Naive thymus-derived CD8-positive, alpha-beta T cell (primary cell): ENCODE measurements around the gene SWAP70. TPM values are rescaled to one million over a fixed set of nuclear protein-coding genes. Genes with fewer than 3 reads are reported as not detected.

Experiments used
- ATAC-seq, 2 donors: fragments of 150-1000 bp; cut with Tn5 transposase in 1 of 2; sonication (Bioruptor Pico), chemical (Tn5 transposase) in 1 of 2; 1 replicate in 1 of 2; 2 replicates in 1 of 2; pipeline ENCODE4 v1.10.0; 2021; ENCODE audit warnings: mild to moderate bottlenecking in 2 of 2, moderate library complexity in 2 of 2
- POLR2A ChIA-PET: fragments of 350-600 bp; sonication (Branson Sonifier 250); formaldehyde crosslinking; loops from one replicate; lab custom pipeline; 2021; ENCODE audit warnings: antibody characterized with exemption; lab: Charles Lee
- DNase-seq, 10 donors: peaks; one replicate each; pipeline versions ENCODE4 v3.0.0 to v3.0.0-alpha.2; 2020 to 2022
- H3K27ac Mint-ChIP-seq, 10 donors: one replicate each; pipeline ENCODE4 v1.8.0; 2020 to 2022; ENCODE audit warnings: mild to moderate bottlenecking in 10 of 10, mixed read lengths in 10 of 10, moderate library complexity in 4 of 10, inconsistent platforms in 1 of 10
- H3K27me3 Mint-ChIP-seq, 5 donors: one replicate each; pipeline ENCODE4 v1.8.0; 2021 to 2022; ENCODE audit warnings: mixed read lengths in 5 of 5
- H3K36me3 Mint-ChIP-seq, 3 donors: one replicate each; pipeline ENCODE4 v1.8.0; 2020 to 2022; ENCODE audit warnings: mixed read lengths in 3 of 3, mild to moderate bottlenecking in 2 of 3, inconsistent platforms in 1 of 3
- H3K4me1 Mint-ChIP-seq, 4 donors: one replicate each; pipeline ENCODE4 v1.8.0; 2021 to 2022; ENCODE audit warnings: mixed read lengths in 4 of 4
- H3K4me3 Mint-ChIP-seq, 10 donors: one replicate each; pipeline ENCODE4 v1.8.0; 2020 to 2022; ENCODE audit warnings: mild to moderate bottlenecking in 10 of 10, mixed read lengths in 10 of 10, moderate library complexity in 6 of 10, inconsistent platforms in 1 of 10
- H3K9me3 Mint-ChIP-seq, 9 donors: one replicate each; pipeline ENCODE4 v1.8.0; 2020 to 2022; ENCODE audit warnings: mixed read lengths in 9 of 9, mild to moderate bottlenecking in 3 of 9, inconsistent platforms in 1 of 9, moderate library complexity in 1 of 9
- polyA plus RNA-seq, 3 donors: library from polyadenylated mRNA; unstranded; fragments of 300-500 nt; fragmentation: Illumina TruSeq; gene quantifications; one replicate each; pipeline ENCODE4 v1.2.3, GENCODE V29; 2021
- total RNA-seq, 8 experiments: library from RNA in 2 of 8; stranded (reverse) in 2 of 8; gene quantifications; one replicate each; pipeline ENCODE4 v1.2.3 and lab custom pipeline; 2021 to 2026

Gene SWAP70
- total and polyA plus RNA-seq, 5 experiments from 2014 or later = 2.7 to 13.7 (median 4.9) TPM

DNA sequence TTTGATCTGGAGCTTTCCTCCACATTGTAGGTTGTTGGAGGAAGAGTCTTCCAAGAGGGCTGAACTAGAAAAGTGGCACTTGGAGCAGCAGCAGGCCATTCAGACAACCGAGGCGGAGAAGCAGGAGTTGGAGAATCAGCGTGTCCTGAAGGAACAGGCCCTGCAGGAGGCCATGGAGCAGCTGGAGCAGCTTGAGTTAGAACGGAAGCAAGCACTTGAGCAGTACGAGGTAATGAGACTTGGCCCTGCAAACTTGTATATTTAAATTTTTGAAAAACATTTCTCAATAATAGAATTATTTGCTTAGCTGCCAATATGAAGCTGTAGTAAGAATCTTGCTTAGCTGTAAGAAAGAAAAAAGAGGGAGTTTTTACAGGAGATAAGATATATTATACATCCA, 84.0 kb downstream of the SWAP70 start:
- H3K27me3 Mint-ChIP-seq = no peaks in the 10 kb centered on the region
- H3K9me3 Mint-ChIP-seq = no peaks in the 10 kb centered on the region
- ATAC-seq (no peak), DNase-seq (no peak)
- POLR2A ChIA-PET = interaction anchor here (0.8 kb wide), 1 partner anchor 133 kb away, joined by 3 read pairs; no protein-coding TSS in a partner anchor
- peaks cover 0 to 2% (median 0%) of the 10 kb centered on the region in 3 donors for H3K36me3 Mint-ChIP-seq
- peaks cover 0 to 42% (median under 1%) of the 10 kb centered on the region in 4 donors for H3K4me1 Mint-ChIP-seq
- peak overlapping the region in 2 of 10 donors; percentile 9 to 23 for H3K27ac Mint-ChIP-seq
- H3K4me3 Mint-ChIP-seq = no peak overlapping the region

DNA sequence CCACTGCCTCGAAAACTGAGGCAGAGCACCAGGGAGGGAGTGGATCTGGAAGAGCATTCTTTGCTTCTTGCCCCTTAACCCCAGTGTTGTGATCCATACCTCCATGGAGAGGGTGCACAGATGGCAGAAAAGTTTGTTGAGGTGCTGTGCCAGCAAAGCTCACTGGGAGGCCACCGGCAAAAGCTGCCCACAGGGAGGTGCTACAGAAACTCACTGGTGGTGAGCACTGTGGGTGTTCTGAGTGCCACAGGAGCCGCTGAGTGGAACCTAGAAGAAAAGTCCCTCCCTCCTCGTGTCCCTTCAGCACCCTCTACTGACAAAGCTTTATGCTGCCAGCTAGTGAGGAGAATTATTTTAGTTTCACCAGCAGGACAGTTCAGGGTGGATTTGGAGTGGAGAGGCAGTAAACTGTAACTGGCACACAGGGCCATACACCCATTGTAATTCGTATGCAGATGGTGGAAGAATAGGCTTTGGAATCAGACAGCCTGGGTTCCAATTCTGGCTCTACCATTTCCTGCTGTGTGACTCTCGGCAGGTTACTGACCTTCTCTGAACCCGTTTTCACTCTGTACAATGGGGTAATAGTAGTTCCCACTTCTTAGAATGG, 84.6 kb downstream of the SWAP70 start:
- peaks cover 0 to 45% (median under 1%) of the 10 kb centered on the region in 4 donors for H3K4me1 Mint-ChIP-seq
- H3K27me3 Mint-ChIP-seq = no peaks in the 10 kb centered on the region
- POLR2A ChIA-PET = interaction anchor here (0.8 to 0.9 kb wide), 2 partner anchors 134 to 214 kb away, joined by 3 to 4 read pairs; no protein-coding TSS in a partner anchor
- H3K4me3 Mint-ChIP-seq = no peak overlapping the region
- H3K27ac Mint-ChIP-seq = peak overlapping the region in 2 of 10 donors; percentile 38 to 43
- peaks cover 0 to 2% (median 0%) of the 10 kb centered on the region in 3 donors for H3K36me3 Mint-ChIP-seq
- peak; percentile 97 to 99 for ATAC-seq
- H3K9me3 Mint-ChIP-seq = no peaks in the 10 kb centered on the region
- peak in 9 of 10 donors; percentile 37 to 76 (median 50) for DNase-seq

DNA sequence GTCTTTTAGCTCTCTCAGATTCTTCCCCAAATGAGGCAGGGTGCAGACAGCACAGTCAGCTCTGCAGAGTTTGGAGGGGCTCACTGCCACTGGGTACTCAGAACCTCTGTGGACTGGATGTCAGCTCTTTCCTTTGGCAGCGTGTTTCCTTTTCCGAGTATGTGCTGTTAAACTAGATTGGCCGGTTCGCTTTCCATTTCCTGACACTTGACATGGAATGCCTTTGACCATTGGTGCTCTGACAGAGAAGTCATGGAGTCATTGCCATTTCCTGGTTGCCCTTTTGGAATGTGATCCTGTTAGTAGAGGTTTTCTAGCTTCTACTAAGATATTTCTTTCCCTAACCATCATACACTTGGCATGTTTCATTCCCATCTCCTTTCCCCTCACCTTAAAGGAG, 86.7 kb downstream of the SWAP70 start:
- no peaks in the 10 kb centered on the region for H3K9me3 Mint-ChIP-seq
- peaks cover 0 to 48% (median under 1%) of the 10 kb centered on the region in 4 donors for H3K4me1 Mint-ChIP-seq
- no peak for DNase-seq
- H3K27ac Mint-ChIP-seq = no peak overlapping the region
- H3K4me3 Mint-ChIP-seq = no peak overlapping the region
- ATAC-seq = no peak
- H3K36me3 Mint-ChIP-seq = no peaks in the 10 kb centered on the region
- POLR2A ChIA-PET = interaction anchor here (0.6 kb wide), 1 partner anchor 38 kb away, joined by 8 read pairs; no protein-coding TSS in a partner anchor
- H3K27me3 Mint-ChIP-seq = no peaks in the 10 kb centered on the region

DNA sequence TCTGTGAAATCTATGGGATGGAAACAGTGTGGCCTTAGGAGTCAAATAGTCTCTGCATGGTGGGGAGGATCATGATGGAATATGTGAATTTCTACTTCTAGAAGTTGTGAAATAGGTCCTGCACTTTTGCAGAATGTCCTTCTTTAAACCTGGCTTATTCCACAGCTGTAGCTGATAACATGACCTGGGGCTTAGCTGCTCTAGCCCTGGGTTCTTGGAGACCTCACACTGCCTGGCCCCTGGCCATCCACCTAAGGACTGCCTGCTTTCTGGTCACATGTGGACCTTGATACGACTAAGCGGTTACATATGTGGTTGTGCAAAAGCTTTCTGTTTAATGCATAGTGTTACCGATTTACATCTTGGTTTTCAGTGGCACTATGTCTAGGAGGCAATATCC, 88.2 kb downstream of the SWAP70 start:
- no peak for DNase-seq
- H3K27me3 Mint-ChIP-seq = no peaks in the 10 kb centered on the region
- POLR2A ChIA-PET = interaction anchor here (0.6 kb wide), 1 partner anchor 132 kb away, joined by 5 read pairs; no protein-coding TSS in a partner anchor
- peaks cover 3 to 48% (median 11%) of the 10 kb centered on the region in 4 donors for H3K4me1 Mint-ChIP-seq
- H3K27ac Mint-ChIP-seq = no peak overlapping the region
- no peaks in the 10 kb centered on the region for H3K36me3 Mint-ChIP-seq
- H3K4me3 Mint-ChIP-seq = no peak overlapping the region
- H3K9me3 Mint-ChIP-seq = no peaks in the 10 kb centered on the region
- ATAC-seq = no peak

- Mint-ChIP-seq H3K27ac (peak overlapping the region in 2 of 10 donors; percentile 8 to 12), H3K36me3 (no peaks in the 10 kb centered on the region), H3K4me1 (peaks cover 6 to 48% (median 17%) of the 10 kb centered on the region in 4 donors), H3K9me3 (no peaks in the 10 kb centered on the region), H3K27me3 (no peaks in the 10 kb centered on the region), H3K4me3 (no peak overlapping the region)
- POLR2A ChIA-PET = no interaction called here
- DNase-seq (no peak), ATAC-seq (no peak)
Measured at GRCh38 chr11:9753021-9753420, 89.1 kb downstream of the SWAP70 start.

- Mint-ChIP-seq H3K27ac (peak overlapping the region in 1 of 10 donors; percentile 32), H3K4me3 (no peak overlapping the region), H3K4me1 (peaks cover 8 to 41% (median 19%) of the 10 kb centered on the region in 4 donors), H3K9me3 (no peaks in the 10 kb centered on the region), H3K27me3 (no peaks in the 10 kb centered on the region), H3K36me3 (no peaks in the 10 kb centered on the region)
- DNase-seq (no peak), ATAC-seq (no peak)
- POLR2A ChIA-PET = no interaction called here
Measured at GRCh38 chr11:9754010-9754471, 90.2 kb downstream of the SWAP70 start.

DNA sequence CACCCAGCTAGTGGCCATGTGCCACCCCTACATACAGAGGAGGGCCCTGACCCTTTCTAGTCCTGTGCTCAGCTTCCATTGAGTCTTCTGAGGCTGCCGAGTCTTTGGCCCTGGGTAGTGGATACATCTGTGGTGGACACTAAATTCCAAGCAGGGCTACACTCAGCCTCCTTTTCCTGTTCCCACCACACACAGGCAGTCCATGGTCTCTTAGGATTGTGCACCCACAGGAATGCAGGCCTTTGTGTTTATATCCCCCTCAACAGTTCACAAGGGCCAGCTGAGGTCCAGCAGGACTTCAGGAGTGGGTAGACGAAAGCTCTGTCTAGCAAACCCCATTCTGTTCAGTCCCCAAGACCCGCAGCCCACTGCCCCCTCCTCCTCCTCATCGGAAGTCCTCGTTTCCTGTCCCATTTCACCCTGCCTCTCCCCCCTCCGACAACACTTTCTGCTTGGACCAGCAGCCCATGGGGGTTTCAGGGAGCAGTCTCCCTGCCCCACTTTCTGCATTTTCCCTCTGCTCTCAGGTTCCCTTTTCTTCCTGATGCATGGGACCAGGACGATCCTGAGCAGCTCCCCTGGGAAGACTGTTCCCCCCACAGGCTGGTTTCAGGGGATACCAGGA, 91.8 kb downstream of the SWAP70 start:
- Mint-ChIP-seq H3K9me3 (no peaks in the 10 kb centered on the region), H3K27ac (peak overlapping the region in 3 of 10 donors; percentile 37 to 73 (median 52)), H3K4me1 (peaks cover 13 to 54% (median 29%) of the 10 kb centered on the region in 4 donors), H3K27me3 (no peaks in the 10 kb centered on the region), H3K4me3 (peak overlapping the region in 1 of 10 donors; percentile 11), H3K36me3 (no peaks in the 10 kb centered on the region)
- POLR2A ChIA-PET = interaction anchor here (0.6 kb wide), 1 partner anchor 187 kb away, joined by 4 read pairs; no protein-coding TSS in a partner anchor
- ATAC-seq (no peak), DNase-seq (no peak)

DNA sequence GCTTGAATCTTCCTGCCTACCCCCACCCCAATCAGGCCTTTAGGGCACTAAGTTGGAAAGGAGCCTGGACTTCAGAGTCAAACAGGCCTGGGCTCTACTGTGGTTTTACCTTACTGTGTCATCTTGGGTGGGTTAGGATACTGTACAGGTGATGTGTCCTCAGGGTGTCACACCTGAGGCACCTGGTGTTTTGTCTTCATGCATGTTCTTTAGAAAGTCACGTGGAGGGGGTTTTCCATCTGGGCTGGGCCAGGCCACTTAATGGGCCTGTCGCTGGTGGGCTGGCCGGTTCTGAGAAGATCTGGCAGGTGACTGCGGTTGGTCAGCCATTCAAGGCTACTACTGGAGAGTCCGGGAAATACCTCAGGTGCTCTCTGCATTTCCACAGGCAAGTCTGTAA, 92.6 kb downstream of the SWAP70 start:
- POLR2A ChIA-PET = no interaction called here
- Mint-ChIP-seq H3K4me1 (peaks cover 13 to 54% (median 29%) of the 10 kb centered on the region in 4 donors), H3K27me3 (no peaks in the 10 kb centered on the region), H3K4me3 (peak overlapping the region in 3 of 10 donors; percentile 27 to 49 (median 34)), H3K36me3 (no peaks in the 10 kb centered on the region), H3K27ac (peak overlapping the region in 4 of 10 donors; percentile 28 to 73 (median 33)), H3K9me3 (no peaks in the 10 kb centered on the region)
- DNase-seq (no peak), ATAC-seq (no peak)

DNA sequence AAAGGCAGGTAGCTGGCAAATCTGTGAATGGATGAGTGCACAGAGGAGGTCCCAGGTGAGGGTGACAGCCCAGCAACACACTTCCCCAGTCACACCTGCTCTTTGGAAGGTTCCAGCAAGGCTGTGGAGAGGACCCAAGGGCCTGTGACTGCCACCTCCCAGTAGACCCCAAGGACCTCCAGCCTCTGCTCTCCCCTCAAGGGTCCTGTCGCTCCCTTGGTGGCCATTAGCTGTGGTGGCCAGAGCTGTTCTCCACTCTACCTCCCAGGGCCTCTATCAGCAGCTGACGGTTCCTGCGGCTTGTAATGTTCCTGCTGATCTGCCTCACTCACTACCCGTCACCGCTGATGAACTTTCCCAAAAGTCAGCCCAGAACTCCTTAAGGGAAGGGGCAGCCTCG, 93.0 kb downstream of the SWAP70 start:
- peak overlapping the region in 3 of 10 donors; percentile 12 to 73 (median 28) for H3K27ac Mint-ChIP-seq
- no peak for DNase-seq
- POLR2A ChIA-PET = no interaction called here

GRCh38 chr11:9757809-9758636, 94.1 kb downstream of the SWAP70 start:
- DNase-seq = peak; percentile 85 to 95 (median 90)
- POLR2A ChIA-PET = interaction anchor here (0.7 to 1.0 kb wide), 3 partner anchors 8 to 526 kb away, joined by 3 to 7 read pairs (median 3); no protein-coding TSS in a partner anchor
- Mint-ChIP-seq H3K27ac (peak overlapping the region; percentile 63 to 94 (median 86)), H3K27me3 (no peaks in the 10 kb centered on the region), H3K9me3 (no peaks in the 10 kb centered on the region), H3K36me3 (no peaks in the 10 kb centered on the region), H3K4me3 (peak overlapping the region; percentile 77 to 90 (median 84)), H3K4me1 (peaks cover 13 to 52% (median 29%) of the 10 kb centered on the region in 4 donors)
- peak; percentile 86 to 93 for ATAC-seq

More for the DNA sequence above, 93.0 kb downstream of the SWAP70 start:
- Mint-ChIP-seq H3K9me3 (no peaks in the 10 kb centered on the region), H3K36me3 (no peaks in the 10 kb centered on the region), H3K4me1 (peaks cover 13 to 54% (median 29%) of the 10 kb centered on the region in 4 donors), H3K4me3 (peak overlapping the region in 2 of 10 donors; percentile 78 to 89), H3K27me3 (no peaks in the 10 kb centered on the region)
- ATAC-seq = no peak

- Mint-ChIP-seq H3K27me3 (no peaks in the 10 kb centered on the region), H3K9me3 (no peaks in the 10 kb centered on the region), H3K4me3 (peak overlapping the region; percentile 69 to 91 (median 82)), H3K4me1 (peaks cover 13 to 51% (median 29%) of the 10 kb centered on the region in 4 donors), H3K36me3 (no peaks in the 10 kb centered on the region), H3K27ac (peak overlapping the region in 8 of 10 donors; percentile 41 to 95 (median 82))
- ATAC-seq = peak; percentile 29 to 33
- POLR2A ChIA-PET = interaction anchor here (0.6 to 1.0 kb wide), 5 partner anchors 9 to 1050 kb away, joined by 3 to 7 read pairs (median 3); partner anchors contain the start of gene EIF4G2
- peak in 8 of 10 donors; percentile 19 to 42 (median 34) for DNase-seq
Measured at GRCh38 chr11:9758637-9759518, 95.0 kb downstream of the SWAP70 start.
